ENCODE data around the gene PHLPP1. TPM values are rescaled to one million over a fixed set of nuclear protein-coding genes. Genes with fewer than 3 reads are reported as not detected.
A peak's percentile ranks its signal among the peaks of the same experiment; 100 is the strongest.

Gene PHLPP1
- total and polyA plus RNA-seq, 9 donors: 6.3 to 11.3 (median 9.8) TPM

GRCh38 chr18:63004466-63005089 lies 289.2 kb downstream of the PHLPP1 start:
- Histone ChIP-seq H3K27ac (ENCODE audit: low read length) (no peak overlapping the region), H3K4me3 (ENCODE audit: low read length) (no peak overlapping the region), H3K36me3 (ENCODE audit: control insufficient read depth, insufficient read depth, low read length) (no peaks in the 10 kb centered on the region), H3K9me3 (replicated peaks; ENCODE audit: control insufficient read depth, low read depth, low read length) (no peaks in the 10 kb centered on the region), H3K27me3 (ENCODE audit: control insufficient read depth, insufficient read depth, low read length) (no peaks in the 10 kb centered on the region), H3K4me1 (ENCODE audit: control insufficient read depth, insufficient read depth, low read length) (no peaks in the 10 kb centered on the region)
- DNase-seq: no peak
- WGBS (ENCODE audit: insufficient coverage): 88% methylated on average over 9 of the region's 9 CpGs

GRCh38 chr18:63005306-63005705 lies 290.0 kb downstream of the PHLPP1 start:
- Histone ChIP-seq H3K27me3 (ENCODE audit: control insufficient read depth, insufficient read depth, low read length) (no peaks in the 10 kb centered on the region), H3K27ac (ENCODE audit: low read length) (no peak overlapping the region), H3K4me1 (ENCODE audit: control insufficient read depth, insufficient read depth, low read length) (no peaks in the 10 kb centered on the region), H3K36me3 (ENCODE audit: control insufficient read depth, insufficient read depth, low read length) (no peaks in the 10 kb centered on the region), H3K9me3 (replicated peaks; ENCODE audit: control insufficient read depth, low read depth, low read length) (no peaks in the 10 kb centered on the region), H3K4me3 (ENCODE audit: low read length) (no peak overlapping the region)
- DNase-seq: no peak
- 84% methylated on average over 7 of the region's 8 CpGs for WGBS (ENCODE audit: insufficient coverage)

GRCh38 chr18:63007231-63007630 lies 291.9 kb downstream of the PHLPP1 start:
- no peaks in the 10 kb centered on the region for H3K4me1 ChIP-seq (ENCODE audit: control insufficient read depth, insufficient read depth, low read length)
- no peaks in the 10 kb centered on the region for H3K36me3 ChIP-seq (ENCODE audit: control insufficient read depth, insufficient read depth, low read length)
- H3K27me3 ChIP-seq (ENCODE audit: control insufficient read depth, insufficient read depth, low read length): no peaks in the 10 kb centered on the region
- 71% methylated on average over 1 of the region's 3 CpGs for WGBS (ENCODE audit: insufficient coverage)
- no peak overlapping the region for H3K27ac ChIP-seq (ENCODE audit: low read length)
- no peak for DNase-seq
- no peak overlapping the region for H3K4me3 ChIP-seq (ENCODE audit: low read length)
- no peaks in the 10 kb centered on the region for H3K9me3 ChIP-seq (replicated peaks; ENCODE audit: control insufficient read depth, low read depth, low read length)

GRCh38 chr18:63016270-63016669 lies 300.9 kb downstream of the PHLPP1 start:
- Histone ChIP-seq H3K36me3 (ENCODE audit: control insufficient read depth, insufficient read depth, low read length) (no peaks in the 10 kb centered on the region), H3K27me3 (ENCODE audit: control insufficient read depth, insufficient read depth, low read length) (peaks cover 3% of the 10 kb centered on the region), H3K4me1 (ENCODE audit: control insufficient read depth, insufficient read depth, low read length) (no peaks in the 10 kb centered on the region), H3K4me3 (ENCODE audit: low read length) (no peak overlapping the region), H3K27ac (ENCODE audit: low read length) (no peak overlapping the region), H3K9me3 (replicated peaks; ENCODE audit: control insufficient read depth, low read depth, low read length) (peaks cover 6% of the 10 kb centered on the region)
- no CpG with 5 or more reads among the region's 4 CpGs for WGBS (ENCODE audit: insufficient coverage)
- DNase-seq: peak; percentile 87

- WGBS (ENCODE audit: insufficient coverage): 22% methylated on average over 1 of the region's 2 CpGs
- peaks cover 3% of the 10 kb centered on the region for H3K27me3 ChIP-seq (ENCODE audit: control insufficient read depth, insufficient read depth, low read length)
- H3K4me1 ChIP-seq (ENCODE audit: control insufficient read depth, insufficient read depth, low read length): no peaks in the 10 kb centered on the region
- no peak overlapping the region for H3K27ac ChIP-seq (ENCODE audit: low read length)
- DNase-seq: peak; percentile 82
- H3K9me3 ChIP-seq (replicated peaks; ENCODE audit: control insufficient read depth, low read depth, low read length): peaks cover 6% of the 10 kb centered on the region
- H3K4me3 ChIP-seq (ENCODE audit: low read length): no peak overlapping the region
- H3K36me3 ChIP-seq (ENCODE audit: control insufficient read depth, insufficient read depth, low read length): no peaks in the 10 kb centered on the region
Measured at GRCh38 chr18:63017076-63017475, 301.7 kb downstream of the PHLPP1 start.

GRCh38 chr18:63017977-63018376 lies 302.6 kb downstream of the PHLPP1 start:
- H3K36me3 ChIP-seq (ENCODE audit: control insufficient read depth, insufficient read depth, low read length): no peaks in the 10 kb centered on the region
- H3K4me1 ChIP-seq (ENCODE audit: control insufficient read depth, insufficient read depth, low read length): no peaks in the 10 kb centered on the region
- peaks cover 6% of the 10 kb centered on the region for H3K9me3 ChIP-seq (replicated peaks; ENCODE audit: control insufficient read depth, low read depth, low read length)
- H3K27ac ChIP-seq (ENCODE audit: low read length): no peak overlapping the region
- H3K4me3 ChIP-seq (ENCODE audit: low read length): no peak overlapping the region
- no peak for DNase-seq
- peaks cover 3% of the 10 kb centered on the region for H3K27me3 ChIP-seq (ENCODE audit: control insufficient read depth, insufficient read depth, low read length)

- Histone ChIP-seq H3K4me3 (ENCODE audit: low read length) (no peak overlapping the region), H3K9me3 (replicated peaks; ENCODE audit: control insufficient read depth, low read depth, low read length) (peaks cover 6% of the 10 kb centered on the region), H3K36me3 (ENCODE audit: control insufficient read depth, insufficient read depth, low read length) (no peaks in the 10 kb centered on the region), H3K27me3 (ENCODE audit: control insufficient read depth, insufficient read depth, low read length) (no peaks in the 10 kb centered on the region), H3K4me1 (ENCODE audit: control insufficient read depth, insufficient read depth, low read length) (peaks cover 5% of the 10 kb centered on the region), H3K27ac (ENCODE audit: low read length) (no peak overlapping the region)
- DNase-seq: no peak
- 74% methylated on average over 24 of the region's 26 CpGs for WGBS (ENCODE audit: insufficient coverage)
Measured at GRCh38 chr18:63022429-63023022, 307.2 kb downstream of the PHLPP1 start.

- no peaks in the 10 kb centered on the region for H3K9me3 ChIP-seq (replicated peaks; ENCODE audit: control insufficient read depth, low read depth, low read length)
- no peak overlapping the region for H3K27ac ChIP-seq (ENCODE audit: low read length)
- H3K4me1 ChIP-seq (ENCODE audit: control insufficient read depth, insufficient read depth, low read length): peaks cover 5% of the 10 kb centered on the region
- no peaks in the 10 kb centered on the region for H3K27me3 ChIP-seq (ENCODE audit: control insufficient read depth, insufficient read depth, low read length)
- 49% methylated on average over 9 of the region's 12 CpGs for WGBS (ENCODE audit: insufficient coverage)
- no peaks in the 10 kb centered on the region for H3K36me3 ChIP-seq (ENCODE audit: control insufficient read depth, insufficient read depth, low read length)
- DNase-seq: peak; percentile 57
- no peak overlapping the region for H3K4me3 ChIP-seq (ENCODE audit: low read length)
Measured at GRCh38 chr18:63025251-63026090, 310.1 kb downstream of the PHLPP1 start.

GRCh38 chr18:63028380-63028779 lies 313.0 kb downstream of the PHLPP1 start:
- WGBS (ENCODE audit: insufficient coverage): no CpG with 5 or more reads among the region's 2 CpGs
- Histone ChIP-seq H3K4me3 (ENCODE audit: low read length) (no peak overlapping the region), H3K27me3 (ENCODE audit: control insufficient read depth, insufficient read depth, low read length) (no peaks in the 10 kb centered on the region), H3K9me3 (replicated peaks; ENCODE audit: control insufficient read depth, low read depth, low read length) (no peaks in the 10 kb centered on the region), H3K27ac (ENCODE audit: low read length) (no peak overlapping the region), H3K36me3 (ENCODE audit: control insufficient read depth, insufficient read depth, low read length) (no peaks in the 10 kb centered on the region), H3K4me1 (ENCODE audit: control insufficient read depth, insufficient read depth, low read length) (peaks cover 5% of the 10 kb centered on the region)
- no peak for DNase-seq
